Neural cell (in vitro differentiated cells): Measurements from ENCODE around the gene TRIM37. TPM values are rescaled to one million over a fixed set of nuclear protein-coding genes. Genes with fewer than 3 reads are reported as not detected.

ENCODE experiments used
- H2AFZ ChIP-seq: fragments of 200-600, 300-800 bp; sonication (generic), shearing (Covaris generic); 2 replicates; pipeline ENCODE4 v1.6.0; 2014; ENCODE audit warnings: low read depth, mild to moderate bottlenecking, antibody characterized with exemption, low read length, moderate library complexity
- H3F3A ChIP-seq: fragments of 200-600 bp; shearing (Covaris generic); 2 replicates; pipeline ENCODE4 v1.6.1; 2016; ENCODE audit warnings: mild to moderate bottlenecking, moderate library complexity, mixed read lengths, antibody characterized with exemption, low read length; ENCODE audit not compliant: insufficient read depth, poor library complexity, severe bottlenecking
- H3K27ac ChIP-seq: fragments of 200-600, 300-800 bp; sonication (generic), shearing (Covaris generic); 2 replicates; pipeline ENCODE4 v1.5.1; 2014; ENCODE audit warnings: mild to moderate bottlenecking, low read length, moderate library complexity
- H3K27me3 ChIP-seq: fragments of 300-800, 200-600 bp; sonication (generic), shearing (Covaris generic); 2 replicates; pipeline ENCODE4 v1.6.0; 2014; ENCODE audit warnings: mild to moderate bottlenecking, low read depth, low read length, moderate library complexity; ENCODE audit not compliant: insufficient read depth
- H3K36me3 ChIP-seq: fragments of 300-800, 200-600 bp; sonication (generic), shearing (Covaris generic); 2 replicates; pipeline ENCODE4 v1.5.1; 2014; ENCODE audit warnings: mild to moderate bottlenecking, antibody characterized with exemption, low read length, moderate library complexity; ENCODE audit not compliant: insufficient read depth
- H3K4me2 ChIP-seq: fragments of 300-800, 200-600 bp; sonication (generic), shearing (Covaris generic); 2 replicates; pipeline ENCODE4 v1.6.0; 2014; ENCODE audit warnings: mild to moderate bottlenecking, low read length
- H3K4me3 ChIP-seq: fragments of 300-800, 200-600 bp; sonication (generic), shearing (Covaris generic); 2 replicates; pipeline ENCODE4 v1.5.1; 2014; ENCODE audit warnings: mild to moderate bottlenecking, low read length, moderate library complexity
- H3K79me2 ChIP-seq: fragments of 200-600 bp; shearing (Covaris generic); replicated peaks from 2 replicates; pipeline ENCODE4 v1.6.0; 2014; ENCODE audit warnings: mild to moderate bottlenecking, low read length, moderate library complexity; ENCODE audit not compliant: insufficient read depth
- H3K9ac ChIP-seq: fragments of 300-800, 200-600 bp; sonication (generic), shearing (Covaris generic); 2 replicates; pipeline ENCODE4 v1.6.1; 2016; ENCODE audit warnings: mild to moderate bottlenecking, low read length, mixed read lengths
- H3K9me2 ChIP-seq: fragments of 200-600 bp; shearing (Covaris generic); 2 replicates; pipeline ENCODE4 v1.6.1; 2016; ENCODE audit warnings: mild to moderate bottlenecking, low read length, mixed read lengths; ENCODE audit not compliant: insufficient read depth
- H3K9me3 ChIP-seq: fragments of 200-600, 300-800 bp; sonication (generic), shearing (Covaris generic); 2 replicates; pipeline ENCODE4 v1.6.1; 2016; ENCODE audit warnings: mild to moderate bottlenecking, mixed run types, low read length, moderate library complexity, mixed read lengths
- H4K20me1 ChIP-seq: fragments of 200-600 bp; shearing (Covaris generic); 2 replicates; pipeline ENCODE4 v1.6.1; 2016; ENCODE audit warnings: mild to moderate bottlenecking, mixed run types; ENCODE audit not compliant: insufficient read depth
- EP300 ChIP-seq: fragments of 450-650 bp; conservative IDR thresholded peaks from 2 replicates; pipeline ENCODE4 v1.6.1; 2014; ENCODE audit warnings: antibody characterized with exemption, mild to moderate bottlenecking, moderate library complexity; ENCODE audit not compliant: poor library complexity, severe bottlenecking
- EZH2 ChIP-seq: fragments of 200-600, 300-800 bp; shearing (Covaris generic), sonication (generic); IDR thresholded peaks from 2 replicates; pipeline ENCODE4 v1.6.1; 2014; ENCODE audit warnings: antibody characterized with exemption, low read length, borderline replicate concordance, mild to moderate bottlenecking; ENCODE audit not compliant: insufficient read depth, poor library complexity, severe bottlenecking
- MXI1 ChIP-seq: fragments of 450-650 bp; conservative IDR thresholded peaks from 2 replicates; pipeline ENCODE4 v1.6.1; 2014; ENCODE audit warnings: antibody characterized with exemption, mild to moderate bottlenecking; ENCODE audit not compliant: poor library complexity, severe bottlenecking
- POLR2AphosphoS5 ChIP-seq: IDR thresholded peaks from 2 replicates; pipeline ENCODE4 v1.6.1; 2012
- RAD21 ChIP-seq: fragments of 450-650 bp; conservative IDR thresholded peaks from 2 replicates; pipeline ENCODE4 v1.6.1; 2014; ENCODE audit warnings: antibody characterized with exemption, mild to moderate bottlenecking, moderate library complexity
- SMC3 ChIP-seq: fragments of 450-650 bp; conservative IDR thresholded peaks from 2 replicates; pipeline ENCODE4 v1.6.1; 2014; ENCODE audit warnings: antibody characterized with exemption, mild to moderate bottlenecking, moderate library complexity; ENCODE audit not compliant: poor library complexity
- TAF1 ChIP-seq: IDR thresholded peaks from 2 replicates; pipeline ENCODE4 v1.6.1; 2012; ENCODE audit warnings: low read depth
- polyA plus RNA-seq: library from polyadenylated mRNA; depleted of rRNA; stranded (reverse); fragments of >200 nt; gene quantifications from 2 replicates; pipeline ENCODE4 v1.2.3, GENCODE V29; 2014
- TF ChIP-seq, protein P1 (sequence below): IDR thresholded peaks from 2 replicates; pipeline ENCODE4 v1.6.1; 2012; ENCODE audit warnings: borderline replicate concordance
- TF ChIP-seq, protein P2 (sequence below): fragments of 450-650 bp; IDR thresholded peaks from 2 replicates; pipeline ENCODE4 v1.5.1; 2014; ENCODE audit warnings: antibody characterized with exemption, mild to moderate bottlenecking, moderate library complexity; ENCODE audit not compliant: poor library complexity, severe bottlenecking

The TRIM37 gene
- polyA plus RNA-seq, 1 donor from 2014 or later = 65.2 TPM

DNA sequence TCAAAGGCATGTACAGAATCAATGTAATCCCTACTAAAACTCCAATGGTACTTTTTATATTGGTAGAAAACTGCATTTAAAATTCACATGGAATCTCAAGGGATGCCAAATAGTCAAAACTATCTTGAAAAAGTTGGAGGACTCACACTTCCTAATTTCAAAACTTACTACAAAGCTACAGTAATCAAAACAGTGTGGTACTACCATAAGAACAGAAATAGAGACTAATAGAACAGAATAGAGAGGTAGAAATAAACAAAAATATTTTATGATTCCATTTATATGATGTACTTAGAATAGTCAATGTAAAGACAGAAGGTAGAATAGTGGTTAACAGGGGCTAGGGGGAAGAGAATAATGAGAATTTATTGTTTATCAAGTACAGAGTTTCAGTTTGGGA is 8.8 kb downstream of the TRIM37 start:
- no peaks in the 10 kb centered on the region for H3K27me3 ChIP-seq
- no peaks in the 10 kb centered on the region for H3K9me2 ChIP-seq
- H3F3A ChIP-seq = no peaks in the 10 kb centered on the region
- peaks cover 7% of the 10 kb centered on the region for H3K36me3 ChIP-seq
- H3K79me2 ChIP-seq = peaks cover 9% of the 10 kb centered on the region
- H3K4me3 ChIP-seq = no peak overlapping the region
- TF ChIP-seq RAD21 (no peak), MXI1 (no peak), SMC3 (no peak), EP300 (no peak), EZH2 (no peak), POLR2AphosphoS5 (no peak), TAF1 (no peak)
- TF ChIP-seq, protein P1, sequence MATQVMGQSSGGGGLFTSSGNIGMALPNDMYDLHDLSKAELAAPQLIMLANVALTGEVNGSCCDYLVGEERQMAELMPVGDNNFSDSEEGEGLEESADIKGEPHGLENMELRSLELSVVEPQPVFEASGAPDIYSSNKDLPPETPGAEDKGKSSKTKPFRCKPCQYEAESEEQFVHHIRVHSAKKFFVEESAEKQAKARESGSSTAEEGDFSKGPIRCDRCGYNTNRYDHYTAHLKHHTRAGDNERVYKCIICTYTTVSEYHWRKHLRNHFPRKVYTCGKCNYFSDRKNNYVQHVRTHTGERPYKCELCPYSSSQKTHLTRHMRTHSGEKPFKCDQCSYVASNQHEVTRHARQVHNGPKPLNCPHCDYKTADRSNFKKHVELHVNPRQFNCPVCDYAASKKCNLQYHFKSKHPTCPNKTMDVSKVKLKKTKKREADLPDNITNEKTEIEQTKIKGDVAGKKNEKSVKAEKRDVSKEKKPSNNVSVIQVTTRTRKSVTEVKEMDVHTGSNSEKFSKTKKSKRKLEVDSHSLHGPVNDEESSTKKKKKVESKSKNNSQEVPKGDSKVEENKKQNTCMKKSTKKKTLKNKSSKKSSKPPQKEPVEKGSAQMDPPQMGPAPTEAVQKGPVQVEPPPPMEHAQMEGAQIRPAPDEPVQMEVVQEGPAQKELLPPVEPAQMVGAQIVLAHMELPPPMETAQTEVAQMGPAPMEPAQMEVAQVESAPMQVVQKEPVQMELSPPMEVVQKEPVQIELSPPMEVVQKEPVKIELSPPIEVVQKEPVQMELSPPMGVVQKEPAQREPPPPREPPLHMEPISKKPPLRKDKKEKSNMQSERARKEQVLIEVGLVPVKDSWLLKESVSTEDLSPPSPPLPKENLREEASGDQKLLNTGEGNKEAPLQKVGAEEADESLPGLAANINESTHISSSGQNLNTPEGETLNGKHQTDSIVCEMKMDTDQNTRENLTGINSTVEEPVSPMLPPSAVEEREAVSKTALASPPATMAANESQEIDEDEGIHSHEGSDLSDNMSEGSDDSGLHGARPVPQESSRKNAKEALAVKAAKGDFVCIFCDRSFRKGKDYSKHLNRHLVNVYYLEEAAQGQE = no peak
- TF ChIP-seq, protein P2, sequence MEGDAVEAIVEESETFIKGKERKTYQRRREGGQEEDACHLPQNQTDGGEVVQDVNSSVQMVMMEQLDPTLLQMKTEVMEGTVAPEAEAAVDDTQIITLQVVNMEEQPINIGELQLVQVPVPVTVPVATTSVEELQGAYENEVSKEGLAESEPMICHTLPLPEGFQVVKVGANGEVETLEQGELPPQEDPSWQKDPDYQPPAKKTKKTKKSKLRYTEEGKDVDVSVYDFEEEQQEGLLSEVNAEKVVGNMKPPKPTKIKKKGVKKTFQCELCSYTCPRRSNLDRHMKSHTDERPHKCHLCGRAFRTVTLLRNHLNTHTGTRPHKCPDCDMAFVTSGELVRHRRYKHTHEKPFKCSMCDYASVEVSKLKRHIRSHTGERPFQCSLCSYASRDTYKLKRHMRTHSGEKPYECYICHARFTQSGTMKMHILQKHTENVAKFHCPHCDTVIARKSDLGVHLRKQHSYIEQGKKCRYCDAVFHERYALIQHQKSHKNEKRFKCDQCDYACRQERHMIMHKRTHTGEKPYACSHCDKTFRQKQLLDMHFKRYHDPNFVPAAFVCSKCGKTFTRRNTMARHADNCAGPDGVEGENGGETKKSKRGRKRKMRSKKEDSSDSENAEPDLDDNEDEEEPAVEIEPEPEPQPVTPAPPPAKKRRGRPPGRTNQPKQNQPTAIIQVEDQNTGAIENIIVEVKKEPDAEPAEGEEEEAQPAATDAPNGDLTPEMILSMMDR = no peak
- no peak overlapping the region for H3K27ac ChIP-seq
- no peak overlapping the region for H3K9ac ChIP-seq
- no peaks in the 10 kb centered on the region for H3K9me3 ChIP-seq
- no peaks in the 10 kb centered on the region for H4K20me1 ChIP-seq
- no peak overlapping the region for H2AFZ ChIP-seq
- no peak overlapping the region for H3K4me2 ChIP-seq

DNA sequence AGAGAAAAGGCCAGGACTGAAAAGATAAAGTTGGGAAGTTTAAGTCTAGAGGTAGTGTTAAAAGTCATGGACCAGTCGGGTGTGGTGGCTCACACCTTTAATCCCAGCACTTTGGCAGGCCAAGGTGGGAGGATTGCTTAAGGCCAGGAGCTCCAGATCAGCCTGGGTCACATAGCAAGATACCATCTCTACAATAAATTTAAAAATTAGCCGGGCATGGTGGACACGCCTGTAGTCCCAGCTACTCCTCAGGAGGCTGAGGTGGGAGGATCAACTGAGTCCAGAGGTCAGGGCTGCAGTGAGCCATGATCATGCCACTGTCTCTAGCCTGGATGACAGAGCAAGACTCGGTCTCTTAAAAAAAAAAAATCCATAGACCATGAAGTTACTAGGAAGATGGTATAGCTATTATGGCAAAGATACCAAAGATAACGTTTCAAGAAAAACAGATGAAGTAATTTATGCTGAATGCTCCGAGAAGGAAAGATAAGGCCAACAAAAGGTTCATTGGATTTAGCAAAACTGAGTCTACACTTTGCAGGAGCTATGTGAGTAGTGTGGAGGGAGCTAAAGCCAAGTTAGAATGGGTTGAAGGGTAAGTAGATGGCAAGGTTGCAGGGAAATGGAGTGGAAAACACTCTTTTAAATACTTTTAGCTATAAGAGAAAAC is 11.7 kb downstream of the TRIM37 start:
- Histone ChIP-seq H3K27me3 (no peaks in the 10 kb centered on the region), H3K4me2 (no peak overlapping the region), H3F3A (no peaks in the 10 kb centered on the region), H3K36me3 (peaks cover 4% of the 10 kb centered on the region), H3K9ac (no peak overlapping the region), H3K4me3 (no peak overlapping the region), H3K79me2 (peaks cover 3% of the 10 kb centered on the region), H3K9me2 (no peaks in the 10 kb centered on the region), H2AFZ (no peak overlapping the region), H3K27ac (no peak overlapping the region), H4K20me1 (no peaks in the 10 kb centered on the region), H3K9me3 (no peaks in the 10 kb centered on the region)
- no peak for TF ChIP-seq SMC3
- TF ChIP-seq EZH2 = no peak
- no peak for TF ChIP-seq MXI1
- TF ChIP-seq EP300 = no peak
- no peak for TF ChIP-seq POLR2AphosphoS5
- TF ChIP-seq, protein P2 = no peak
- no peak for TF ChIP-seq TAF1
- TF ChIP-seq, protein P1 = no peak
- no peak for TF ChIP-seq RAD21
